Stimulated activated CD4-positive, alpha-beta T cell treated with anti-CD3 and anti-CD28 coated beads, Interleukin-15, amount 100 ng/mL, for 1 hour (primary cell): ENCODE data around the gene SLC44A4.
"Not testable (repeated sequence)": the region's sequence is repeated elsewhere in the genome, so short reads cannot be mapped to it uniquely, and the experiment has no call there.

ENCODE experiments used
- DNase-seq, 2 donors: peaks; one replicate each; pipeline ENCODE4 v3.0.0-alpha.2; 2020; ENCODE audit warnings: low read depth in 1 of 2, low spot score in 1 of 2

The SLC44A4 gene

GRCh38 chr6:31880616-31881015 is 1.8 kb upstream of the SLC44A4 start:
- DNase-seq, result no peak

GRCh38 chr6:31879901-31880300 is 1.1 kb upstream of the SLC44A4 start:
- DNase-seq, result no peak

GRCh38 chr6:31879143-31879542 is 346 bp upstream of the SLC44A4 start:
- no peak for DNase-seq

GRCh38 chr6:31878222-31878621 is 575 bp downstream of the SLC44A4 start:
- no peak for DNase-seq

- DNase-seq, result no peak
Observed at GRCh38 chr6:31877651-31878161, 1.1 kb downstream of the SLC44A4 start.

GRCh38 chr6:31877125-31877650 is 1.6 kb downstream of the SLC44A4 start:
- DNase-seq, result no peak

GRCh38 chr6:31876357-31876756 is 2.4 kb downstream of the SLC44A4 start:
- no peak for DNase-seq

GRCh38 chr6:31875877-31876276 is 2.9 kb downstream of the SLC44A4 start:
- no peak for DNase-seq

GRCh38 chr6:31874836-31875572 is 3.8 kb downstream of the SLC44A4 start:
- no peak for DNase-seq

- no peak for DNase-seq
Observed at GRCh38 chr6:31874084-31874670, 4.6 kb downstream of the SLC44A4 start.

GRCh38 chr6:31871046-31871659 is 7.6 kb downstream of the SLC44A4 start:
- no peak for DNase-seq

GRCh38 chr6:31870385-31870921 is 8.3 kb downstream of the SLC44A4 start:
- no peak for DNase-seq

GRCh38 chr6:31869343-31869742 is 9.5 kb downstream of the SLC44A4 start:
- DNase-seq, result no peak

GRCh38 chr6:31868658-31868971 is 10.2 kb downstream of the SLC44A4 start:
- DNase-seq, result not testable (repeated sequence)

GRCh38 chr6:31865205-31866118 is 13.3 kb downstream of the SLC44A4 start:
- DNase-seq, result no peak

GRCh38 chr6:31864818-31865204 is 14.0 kb downstream of the SLC44A4 start:
- no peak for DNase-seq

- DNase-seq, result not testable (repeated sequence)
Observed at GRCh38 chr6:31864123-31864562, 14.7 kb downstream of the SLC44A4 start.

GRCh38 chr6:31862344-31863235 is 16.2 kb downstream of the SLC44A4 start, which contains the start of gene NEU1:
Gene NEU1, minus strand, starts transcription at chr6:31862821. Its CDS starts 45 bp downstream, at chr6:31862776.
- peak; percentile 92 to 98 for DNase-seq

- DNase-seq, result no peak
Observed at GRCh38 chr6:31861919-31862343, 16.9 kb downstream of the SLC44A4 start.

GRCh38 chr6:31861150-31861549 is 17.6 kb downstream of the SLC44A4 start:
- DNase-seq, result no peak
